Panc1 (cell line): ENCODE measurements around the gene TNFRSF14.

Experiments used
- CTCF ChIP-seq: fragments of 450-650 bp; IDR thresholded peaks from 2 replicates; pipeline ENCODE4 v1.5.1; 2017; ENCODE audit warnings: mild to moderate bottlenecking
- POLR2AphosphoS5 ChIP-seq: IDR thresholded peaks from 2 replicates; pipeline ENCODE4 v1.6.1; 2012; ENCODE audit warnings: mild to moderate bottlenecking, low read depth, low read length, moderate library complexity
- REST ChIP-seq, 2 experiments: IDR thresholded peaks; 2 replicates each; pipeline ENCODE4 v1.6.1; 2011 to 2012; ENCODE audit warnings: low read depth in 2 of 2, control low read depth in 1 of 2, low read length in 1 of 2, mild to moderate bottlenecking in 1 of 2, moderate library complexity in 1 of 2; ENCODE audit not compliant: insufficient read depth in 1 of 2
- SIN3A ChIP-seq: IDR thresholded peaks from 2 replicates; pipeline ENCODE4 v1.6.1; 2012; ENCODE audit warnings: low read depth, mild to moderate bottlenecking, low read length, moderate library complexity, borderline replicate concordance; ENCODE audit not compliant: insufficient read depth

GRCh38 chr1:2552189-2552588 lies 4.0 kb upstream of the TNFRSF14 start:
- no peak for TF ChIP-seq CTCF
- TF ChIP-seq POLR2AphosphoS5, result no peak
- TF ChIP-seq REST (IDR thresholded peaks at IDR 0.05; ENCODE audit: insufficient read depth in 1 of 2, low read depth in 2 of 2, low read length in 1 of 2), result no peak
- TF ChIP-seq SIN3A, result no peak
